ENCODE measurements around the gene SPRED3.

SPRED3 gene

DNA sequence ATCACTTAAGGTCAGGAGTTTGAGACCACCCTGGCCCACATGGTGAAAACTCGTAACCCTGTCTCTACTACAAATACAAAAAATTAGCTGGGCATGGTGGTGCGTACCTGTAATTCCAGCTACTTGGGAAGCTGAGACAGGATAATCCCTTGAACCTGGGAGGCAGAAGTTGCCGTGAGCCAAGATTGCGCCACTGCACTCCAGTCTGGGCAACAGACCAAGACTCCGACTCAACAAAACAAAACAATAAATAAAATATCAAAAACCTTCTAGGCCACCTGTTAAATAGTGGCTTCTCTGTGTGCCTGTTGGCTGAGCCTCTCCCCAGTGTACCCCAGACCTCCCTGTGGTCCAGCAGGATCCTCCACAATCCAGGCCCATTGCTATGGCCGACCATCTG, 17.4 kb upstream of the SPRED3 start:
- in situ Hi-C loops (cut with HindIII; ENCODE audit: low sequenced_read_pairs), result no loop called here

DNA sequence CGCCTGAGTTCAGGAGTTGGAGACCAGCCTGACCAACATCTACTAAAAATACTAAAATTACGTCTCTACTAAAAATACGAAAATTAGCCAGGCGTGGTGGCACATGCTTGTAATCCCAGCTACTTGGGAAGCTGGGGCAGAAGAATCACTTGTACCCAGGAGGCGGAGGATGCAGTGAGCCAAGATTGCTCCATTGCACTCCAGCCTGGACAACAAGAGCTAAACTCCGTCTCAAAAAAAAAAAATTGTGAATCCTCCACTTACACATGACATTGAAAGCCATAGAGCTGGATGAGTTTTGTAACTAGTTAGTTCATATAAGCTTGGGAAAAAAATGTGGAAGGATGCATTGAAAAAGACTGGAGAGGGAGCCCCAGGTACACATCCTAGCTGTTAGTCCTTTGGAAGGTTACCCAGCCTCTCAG, 14.6 kb upstream of the SPRED3 start:
- in situ Hi-C loops (cut with HindIII; ENCODE audit: low sequenced_read_pairs), result no loop called here

DNA sequence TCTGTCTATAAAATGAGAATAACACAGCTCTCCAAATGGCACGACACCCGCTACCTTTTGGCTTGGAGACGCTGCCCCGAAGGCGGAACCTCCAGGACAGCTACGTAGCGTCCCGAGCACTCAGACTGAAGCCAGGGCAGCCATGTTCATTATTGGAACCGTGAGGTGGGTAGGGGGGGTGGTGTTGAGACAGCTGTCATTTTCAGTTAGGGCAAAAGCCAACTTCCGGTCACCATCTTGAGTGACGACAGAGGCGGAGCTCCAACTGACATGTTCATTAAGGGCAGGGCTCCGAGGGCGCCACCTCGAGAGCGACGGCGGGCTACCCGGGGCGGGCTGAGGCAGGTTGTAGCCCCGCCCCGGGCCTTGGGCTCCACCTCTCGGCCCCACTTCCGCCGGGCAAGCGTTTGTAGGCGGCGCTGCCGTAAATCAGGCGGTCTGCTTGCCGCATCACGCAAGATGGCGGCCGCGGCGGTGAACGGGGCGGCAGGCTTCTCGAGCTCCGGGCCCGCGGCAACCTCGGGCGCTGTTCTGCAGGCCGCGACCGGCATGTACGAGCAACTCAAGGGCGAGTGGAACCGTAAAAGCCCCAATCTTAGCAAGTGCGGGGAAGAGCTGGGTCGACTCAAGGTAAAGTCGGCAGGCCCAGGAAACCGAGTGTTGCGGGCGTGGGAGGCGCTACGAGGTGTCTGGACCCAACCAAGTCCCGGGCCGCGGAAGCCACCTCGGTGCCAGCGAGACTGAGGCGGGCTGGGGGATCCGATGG, 14.0 kb upstream of the SPRED3 start, which contains the start of gene PSMD8:
PSMD8 (plus strand) TSS at position 240 of the 766 bp plus-strand sequence; CDS start at position 271, 31 bp downstream.
- in situ Hi-C loops (cut with HindIII; ENCODE audit: low sequenced_read_pairs), result no loop called here

DNA sequence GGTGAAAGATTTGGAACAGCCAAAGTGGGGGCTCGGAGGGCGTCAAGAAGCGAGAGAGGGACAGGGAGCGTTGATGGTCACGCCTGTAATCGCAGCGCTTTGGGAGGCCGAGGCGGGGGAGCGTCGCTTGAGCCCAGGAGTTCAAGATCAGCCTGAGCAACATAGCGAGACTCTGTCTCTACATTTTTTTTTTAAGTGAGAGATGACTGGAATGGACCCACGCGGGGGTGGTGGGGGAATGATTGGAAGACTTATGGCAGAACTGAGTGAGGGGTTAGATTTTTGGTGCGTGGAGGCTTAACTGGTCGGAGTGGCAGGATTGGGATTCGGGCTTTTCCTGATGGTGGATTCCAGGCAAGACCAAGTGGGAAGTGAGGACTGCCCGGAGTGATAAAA, 13.4 kb upstream of the SPRED3 start:
- in situ Hi-C loops (cut with HindIII; ENCODE audit: low sequenced_read_pairs), result no loop called here

DNA sequence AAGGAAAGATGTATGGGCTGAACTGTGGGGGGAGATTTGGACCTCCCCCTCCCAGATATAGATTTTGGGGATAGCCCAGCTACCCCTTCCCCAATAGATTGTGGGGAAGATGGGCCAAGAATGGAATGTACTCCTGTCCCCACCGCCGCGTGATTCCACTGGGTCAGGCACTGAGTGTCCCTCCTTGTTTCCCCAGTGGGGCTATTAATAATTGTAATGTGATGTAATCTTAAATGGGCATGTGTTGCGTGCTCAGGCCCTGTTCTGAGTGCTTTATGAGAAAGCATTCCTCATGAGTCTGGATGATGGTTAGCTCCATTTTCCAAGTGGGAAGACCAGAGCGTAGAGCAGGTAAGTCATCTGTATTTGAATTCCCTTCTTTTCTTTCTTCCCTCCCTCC, 12.7 kb upstream of the SPRED3 start:
- in situ Hi-C loops (cut with HindIII; ENCODE audit: low sequenced_read_pairs), result no loop called here

DNA sequence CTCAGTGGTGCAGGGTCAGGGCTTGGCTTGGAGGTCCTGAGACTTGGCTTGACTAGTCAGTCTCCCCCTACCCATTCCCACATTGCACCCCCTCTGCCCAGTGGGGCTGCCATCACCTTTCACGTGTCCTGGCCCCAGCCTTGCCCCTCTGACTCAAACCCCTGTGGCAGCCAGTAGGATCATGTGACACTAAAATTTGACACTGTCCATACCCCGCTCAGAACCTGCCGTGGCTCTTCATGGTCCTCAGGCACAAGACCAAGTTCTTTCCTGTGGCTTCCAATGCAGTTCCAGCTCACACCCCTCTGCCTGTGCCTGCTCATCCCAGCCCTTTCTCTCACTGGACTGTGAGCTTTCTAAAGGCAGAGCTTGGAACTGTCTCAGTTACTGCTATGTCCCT, 11.9 kb upstream of the SPRED3 start:
- in situ Hi-C loops (cut with HindIII; ENCODE audit: low sequenced_read_pairs), result no loop called here

DNA sequence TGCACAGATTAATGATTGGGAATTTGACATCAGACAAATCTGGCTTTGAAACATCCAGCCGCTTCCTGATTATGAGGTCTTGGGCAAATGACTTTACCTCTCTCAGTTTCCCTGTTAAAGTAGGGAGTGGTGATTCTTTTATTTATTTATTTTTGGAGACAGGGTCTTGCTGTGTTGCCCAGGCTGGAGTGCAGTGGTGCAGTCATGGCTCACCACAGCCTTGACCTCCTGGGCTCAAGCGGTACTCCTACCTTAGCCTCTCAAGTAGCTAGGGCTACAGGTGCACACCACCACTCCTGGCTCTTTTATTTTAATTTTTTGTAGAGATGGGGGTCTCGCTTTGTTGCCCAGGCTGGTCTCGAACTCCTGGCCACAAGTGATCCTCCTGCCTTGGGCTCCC, 11.4 kb upstream of the SPRED3 start:
- in situ Hi-C loops (cut with HindIII; ENCODE audit: low sequenced_read_pairs), result no loop called here

DNA sequence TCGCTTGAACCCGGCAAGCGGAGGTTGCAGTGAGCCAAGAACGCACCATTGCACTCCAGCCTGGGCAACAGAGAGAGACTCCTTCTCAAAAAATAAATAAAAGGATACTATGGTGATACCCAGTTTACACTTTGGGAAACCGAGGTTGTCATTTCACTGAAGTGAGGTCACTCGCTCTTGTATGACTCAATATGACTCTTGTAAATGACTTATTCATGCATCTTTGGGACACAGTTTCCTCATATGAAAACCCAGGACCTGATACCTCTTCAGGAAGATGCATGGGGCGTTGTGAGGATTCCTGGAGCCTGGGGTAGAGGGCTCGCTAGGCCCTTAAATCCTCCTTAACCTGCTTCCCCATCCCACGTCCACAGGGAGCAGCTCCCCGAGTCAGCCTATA, 9.6 kb upstream of the SPRED3 start:
- in situ Hi-C loops (cut with HindIII; ENCODE audit: low sequenced_read_pairs), result no loop called here

DNA sequence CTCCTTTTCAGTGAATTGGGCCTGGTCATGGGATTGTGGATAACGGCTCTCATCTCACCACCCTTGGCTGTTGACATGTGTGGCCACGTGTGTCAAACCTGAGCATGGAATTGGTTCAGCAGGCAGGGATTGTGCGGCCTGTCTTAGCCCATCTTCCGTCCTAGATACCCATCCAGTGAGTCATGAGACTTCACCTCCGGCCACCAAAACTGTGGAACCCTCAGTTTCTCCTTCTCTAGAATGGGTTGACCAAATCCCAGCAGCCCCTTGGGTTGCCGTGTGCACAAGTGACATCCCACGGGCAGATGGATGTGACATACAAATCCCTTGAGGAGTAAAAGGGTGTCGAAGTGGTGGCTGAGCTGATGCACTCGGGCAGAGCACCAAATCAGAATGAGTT, 7.4 kb upstream of the SPRED3 start:
- in situ Hi-C loops (cut with HindIII; ENCODE audit: low sequenced_read_pairs), result no loop called here

DNA sequence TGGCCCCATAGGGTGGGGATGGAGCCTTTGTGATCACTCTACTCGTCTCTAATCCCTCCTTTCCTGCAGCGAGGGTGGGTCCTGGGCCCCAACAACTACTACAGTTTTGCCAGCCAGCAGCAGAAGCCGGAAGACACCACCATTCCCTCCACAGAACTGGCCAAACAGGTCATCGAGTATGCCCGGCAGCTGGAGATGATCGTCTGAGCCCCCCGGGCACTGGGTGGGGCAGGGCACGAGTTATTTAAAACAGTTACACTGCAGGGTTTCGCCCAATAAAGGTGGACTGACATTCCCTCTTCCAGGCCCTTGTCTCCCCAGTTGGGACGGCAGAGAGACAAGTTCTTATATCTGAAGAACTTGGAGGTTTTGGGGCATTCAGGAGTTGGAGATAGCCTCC, 5.3 kb upstream of the SPRED3 start:
- in situ Hi-C loops (cut with HindIII; ENCODE audit: low sequenced_read_pairs), result no loop called here

DNA sequence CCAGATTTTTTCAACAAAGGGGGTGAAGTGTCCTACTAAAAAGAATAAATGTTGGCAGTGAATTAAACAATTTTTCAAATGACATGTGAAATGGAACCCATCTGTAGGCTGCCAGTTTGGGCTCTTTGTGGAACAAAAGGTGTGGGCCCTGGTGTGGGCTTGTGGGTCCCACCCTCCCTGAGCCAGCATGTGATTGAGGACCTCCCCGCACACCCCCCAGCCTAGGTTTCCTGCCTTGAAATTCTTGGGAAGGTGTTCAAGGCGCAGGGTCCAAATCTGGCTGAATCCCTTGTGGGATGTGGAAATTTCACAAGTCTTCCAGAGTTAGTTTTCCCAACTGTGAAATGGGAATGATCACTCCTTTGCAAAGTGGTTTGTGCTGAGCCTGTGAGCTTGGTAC, 4.8 kb upstream of the SPRED3 start:
- in situ Hi-C loops (cut with HindIII; ENCODE audit: low sequenced_read_pairs), result no loop called here

DNA sequence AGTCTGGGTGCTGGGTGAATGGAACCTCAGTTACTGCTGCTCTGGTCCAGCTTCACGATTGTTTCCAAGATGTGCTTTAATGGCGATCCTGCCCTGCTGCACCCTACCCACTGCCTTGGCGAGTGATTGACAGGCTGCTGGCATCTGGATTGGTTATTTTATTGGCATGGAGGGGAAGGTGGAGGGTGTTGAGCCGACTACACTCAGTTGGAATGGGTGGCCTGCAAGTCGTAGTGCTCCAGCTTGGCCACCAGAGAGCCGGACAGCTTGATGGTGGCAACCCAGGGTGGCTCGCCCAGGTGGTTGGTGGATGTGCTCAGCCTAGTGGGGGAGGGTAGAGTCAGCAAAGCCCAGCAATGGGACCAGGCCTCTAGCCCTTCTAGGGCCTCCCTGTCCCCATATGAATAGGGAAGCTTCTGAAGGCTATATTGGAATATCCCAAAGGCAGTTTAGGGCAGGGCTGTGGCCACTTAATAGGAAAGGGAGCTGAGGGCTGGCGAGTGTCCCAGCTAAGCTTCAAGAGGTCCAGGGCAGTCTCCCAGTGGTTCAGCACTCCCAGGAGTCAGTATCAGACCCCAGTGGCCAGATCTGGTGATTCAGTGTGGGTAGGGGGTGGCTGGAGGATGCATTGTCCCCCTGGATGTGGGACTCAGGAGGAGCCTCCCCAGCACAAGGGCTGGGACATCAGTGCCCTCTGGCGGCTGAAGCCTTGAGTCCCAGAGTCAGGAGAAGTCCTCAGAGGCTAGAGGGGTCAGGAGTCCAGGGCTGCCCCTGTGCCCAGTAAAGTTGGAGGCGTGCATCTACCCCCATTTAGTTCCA, 4.1 kb upstream of the SPRED3 start:
- in situ Hi-C loops (cut with HindIII; ENCODE audit: low sequenced_read_pairs), result no loop called here

DNA sequence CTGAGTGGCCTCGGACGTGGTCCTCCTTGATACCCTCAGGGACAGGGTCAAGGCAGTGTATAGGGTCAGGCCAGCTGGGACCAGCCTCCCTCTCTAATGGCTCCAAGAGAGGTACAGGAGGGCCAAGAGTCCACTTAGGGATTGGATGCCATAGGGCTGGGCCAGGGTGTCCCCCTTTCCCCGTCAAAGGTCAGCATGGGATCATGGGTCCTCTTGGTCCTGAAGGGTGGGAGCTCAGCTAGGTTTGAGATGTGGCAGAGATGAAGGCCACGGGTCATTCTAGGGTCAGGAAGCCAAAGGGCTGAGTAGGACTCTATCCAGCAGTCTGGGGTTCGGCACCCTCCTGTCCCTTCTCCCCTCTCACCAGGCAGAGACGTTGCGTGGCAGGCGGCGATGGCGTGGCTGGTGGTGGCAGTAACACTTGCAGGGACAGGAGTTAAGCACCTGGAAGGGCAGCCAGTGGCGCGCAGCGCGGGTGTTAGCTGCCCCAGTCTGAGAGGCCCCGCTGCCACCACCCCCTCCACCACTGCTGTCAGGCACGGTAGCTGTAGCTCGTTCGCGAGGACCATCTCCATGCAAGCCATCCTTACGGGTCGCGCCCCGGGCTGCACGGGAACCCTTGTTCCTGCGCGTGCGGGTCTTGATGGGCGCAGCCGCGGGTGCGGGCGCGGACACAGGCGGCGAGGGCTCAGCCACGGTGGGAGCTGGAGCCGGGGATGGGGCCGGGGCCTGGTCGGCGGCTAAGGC, 3.3 kb upstream of the SPRED3 start:
- in situ Hi-C loops (cut with HindIII; ENCODE audit: low sequenced_read_pairs), result no loop called here

DNA sequence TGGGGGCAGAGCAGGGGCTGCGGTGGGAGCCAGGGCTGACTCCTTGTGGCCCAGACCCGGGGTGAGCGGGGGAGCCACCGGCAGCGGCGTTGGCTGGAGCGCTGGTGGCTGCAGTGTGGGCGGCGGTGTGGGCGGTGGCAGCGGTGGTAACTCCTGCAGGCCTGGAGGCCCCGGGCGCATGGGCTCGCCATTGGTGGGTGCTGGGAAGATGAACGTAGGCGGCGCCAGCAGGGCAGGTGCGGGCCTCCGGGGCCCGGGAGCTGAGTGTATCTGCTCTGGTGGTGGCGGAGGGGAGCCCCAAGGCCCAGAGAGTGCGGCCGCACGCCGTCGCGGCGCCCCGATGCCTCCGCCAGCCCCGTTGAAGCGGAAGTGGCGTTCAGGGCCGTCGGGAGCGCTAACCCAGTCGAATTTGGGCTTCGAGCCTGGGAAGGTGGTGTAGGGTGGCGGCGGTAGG, 2.7 kb upstream of the SPRED3 start:
- in situ Hi-C loops (cut with HindIII; ENCODE audit: low sequenced_read_pairs), result no loop called here

DNA sequence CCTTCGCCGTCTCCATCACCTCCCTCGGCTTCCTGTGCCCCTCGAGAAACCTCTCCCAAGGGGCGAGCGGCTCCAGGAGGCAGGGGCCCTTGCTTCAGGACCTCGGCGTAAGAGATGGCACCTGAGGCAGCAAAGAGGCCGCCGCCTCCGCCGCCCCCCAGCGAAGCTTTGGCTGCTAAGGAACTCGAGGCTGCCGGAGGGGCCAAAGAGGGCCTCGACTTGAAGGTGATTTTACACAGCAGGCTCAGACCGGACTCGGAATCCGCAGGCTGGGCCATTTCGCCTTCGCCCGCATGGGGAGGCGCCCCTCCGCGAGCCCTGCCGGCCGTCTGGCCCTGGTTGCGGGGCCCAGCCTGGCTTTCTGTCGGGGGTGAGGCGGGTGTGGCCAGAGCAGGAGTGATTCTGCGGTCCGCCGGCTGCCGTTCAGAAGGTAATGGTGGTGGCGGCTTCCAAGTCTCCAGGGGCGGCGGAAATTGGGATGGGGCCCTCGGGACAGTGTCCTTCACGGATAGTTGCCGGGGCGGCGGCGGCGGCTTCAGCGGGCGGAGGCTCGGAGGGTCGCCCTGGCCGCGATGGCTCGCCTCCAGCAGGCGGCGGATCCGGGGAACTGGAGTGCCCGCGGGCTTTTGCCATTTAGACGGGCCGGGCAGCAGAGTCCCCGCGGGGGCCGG, 2.1 kb upstream of the SPRED3 start:
- in situ Hi-C loops (cut with HindIII; ENCODE audit: low sequenced_read_pairs), result no loop called here

DNA sequence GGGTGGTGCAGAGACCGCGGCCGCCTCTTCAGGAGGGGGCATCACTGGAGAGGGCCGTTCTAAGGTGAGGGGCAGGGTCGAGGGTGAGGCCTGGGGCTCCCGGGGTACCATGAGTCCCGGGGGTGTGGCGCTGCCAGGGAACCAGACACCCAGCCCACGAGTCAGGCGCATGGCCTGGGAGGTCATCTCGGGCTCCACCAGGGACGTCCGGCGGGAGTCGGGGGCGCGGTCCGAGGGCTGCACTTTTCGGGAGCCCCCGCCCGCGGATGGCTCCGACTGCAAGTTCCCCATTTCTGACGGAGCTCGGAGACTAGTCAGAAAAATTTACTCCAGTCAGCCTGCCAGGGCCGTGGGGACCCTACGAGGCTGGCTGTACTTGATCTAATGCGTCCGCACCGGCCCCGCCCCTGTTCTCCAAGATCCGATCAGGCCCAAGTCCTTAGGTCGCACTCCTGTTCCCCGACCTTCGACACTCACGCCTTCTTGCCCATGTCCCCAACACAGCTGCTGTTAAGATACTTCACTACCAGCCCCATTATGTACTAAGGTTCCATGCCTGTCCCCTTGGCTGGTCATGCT, 1.4 kb upstream of the SPRED3 start:
- in situ Hi-C loops (cut with HindIII; ENCODE audit: low sequenced_read_pairs), result no loop called here

DNA sequence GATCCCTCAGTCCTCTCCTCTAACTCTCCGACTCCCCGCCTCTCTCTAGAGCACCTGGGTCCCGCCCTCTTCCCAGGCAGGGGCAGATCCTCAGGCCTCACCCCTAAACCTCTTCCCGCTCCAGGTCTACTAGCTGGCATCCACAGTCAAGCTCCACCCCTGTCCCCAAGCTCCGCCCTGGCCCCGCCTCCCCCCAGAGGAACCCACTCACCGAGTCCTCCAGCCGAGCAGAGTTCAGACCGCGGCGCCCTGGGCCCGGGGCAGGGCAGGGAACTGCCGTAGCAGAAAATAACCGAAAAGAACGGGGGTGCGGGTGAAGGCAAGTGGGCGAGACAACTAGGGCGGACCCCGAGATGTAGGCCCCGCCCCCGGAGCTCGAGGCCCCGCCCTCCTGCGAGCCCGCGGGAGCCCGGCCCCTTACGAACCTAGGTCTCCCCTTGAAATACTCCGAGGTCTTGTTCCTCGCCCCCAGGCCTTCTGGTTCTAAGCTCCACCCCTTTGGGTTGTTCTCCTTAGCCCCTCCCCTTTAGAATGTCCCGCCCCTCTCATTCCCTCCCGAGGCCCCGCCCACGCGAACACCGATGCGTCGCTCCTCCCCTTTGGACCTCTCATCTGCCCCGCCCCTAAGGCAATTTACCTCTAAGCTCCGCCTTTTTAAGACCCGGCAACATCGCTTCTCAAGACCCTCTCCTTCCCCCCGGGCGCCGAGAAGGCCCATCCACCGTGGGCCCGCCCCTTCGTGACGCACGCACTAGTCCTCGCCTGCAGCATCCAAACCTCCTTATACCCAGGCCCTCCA, 748 bp upstream of the SPRED3 start, which contains the start of gene GGN:
GGN (minus strand) TSS at position 485 of the 799 bp plus-strand sequence. CDS start 773 bp downstream, outside the sequence.
- in situ Hi-C loops (cut with HindIII; ENCODE audit: low sequenced_read_pairs), result no loop called here

DNA sequence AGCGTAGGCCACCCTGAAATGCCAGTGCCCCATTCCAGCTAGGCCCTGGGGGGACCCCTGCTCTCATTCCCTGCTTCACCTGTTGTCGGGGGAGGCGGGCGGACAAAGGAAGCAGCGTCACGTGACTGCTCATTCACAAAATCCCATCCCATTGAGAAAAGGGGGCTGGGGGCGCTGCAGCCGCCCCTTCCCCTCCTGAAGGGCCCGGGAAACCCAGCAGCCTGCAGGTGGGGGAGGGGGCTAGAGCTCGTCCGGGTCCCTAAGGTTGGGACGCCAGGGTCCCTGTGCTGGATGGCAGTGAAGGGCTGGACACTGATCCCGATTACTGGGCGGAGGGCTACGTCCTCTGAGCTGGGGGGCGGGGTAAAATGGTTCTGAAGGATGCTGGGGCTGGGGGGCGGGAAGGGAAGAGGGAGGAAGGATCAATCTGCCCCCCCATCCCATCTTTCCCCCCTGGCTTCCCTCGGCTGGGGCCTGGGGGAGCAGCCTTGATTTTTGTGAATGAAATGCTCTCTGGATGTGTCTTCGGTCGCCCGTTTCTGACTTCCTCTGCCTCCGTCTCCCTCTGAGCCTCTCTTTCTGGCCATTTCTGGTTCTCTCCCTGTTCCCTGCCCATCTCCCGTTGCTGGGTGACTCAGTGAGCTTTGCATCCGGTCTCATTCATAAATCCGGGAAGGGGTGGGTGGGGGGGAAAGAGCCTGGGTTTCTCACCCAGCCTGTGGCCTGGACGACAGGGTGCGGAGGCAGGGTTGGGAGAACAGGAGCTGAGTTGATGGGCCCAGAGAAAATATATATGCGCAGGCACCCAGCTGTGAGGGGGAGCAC, 816 bp downstream of the SPRED3 start:
- in situ Hi-C loops (cut with HindIII; ENCODE audit: low sequenced_read_pairs), result no loop called here
